ENCODE data around the gene FERMT1.

GRCh38 chr20:6165346-6165745, 42.5 kb upstream of the FERMT1 start:
- TF ChIP-seq ZNF891 (CRISPR knock-in tag; IDR thresholded peaks at IDR 0.05) (no peak), TP53 (CRISPR knock-in tag; conservative IDR thresholded peaks at IDR 0.05) (no peak), ZNF589 (CRISPR knock-in tag; conservative IDR thresholded peaks at IDR 0.05) (no peak), GMEB1 (CRISPR knock-in tag; IDR thresholded peaks at IDR 0.05; ENCODE audit: borderline replicate concordance) (no peak), CTCF (CRISPR knock-in tag; IDR thresholded peaks at IDR 0.05) (no peak), TRIM24 (CRISPR knock-in tag; IDR thresholded peaks at IDR 0.05) (no peak), ZNF501 (CRISPR knock-in tag; IDR thresholded peaks at IDR 0.05) (no peak)
